PC-3 (cell line): Measurements from ENCODE around the gene FGD4. TPM values are rescaled to one million over a fixed set of nuclear protein-coding genes. Genes with fewer than 3 reads are reported as not detected.

Experiments used
- ATAC-seq: fragments of 200-7000 bp; cut with Tn5 transposase; 2 replicates; pipeline ENCODE4 v1.9.1; 2020; ENCODE audit warnings: mild to moderate bottlenecking, moderate library complexity
- BruUV-seq: library from RNA; stranded (reverse); fragments of 400-500 nt; replicated peaks from 2 replicates; lab custom pipeline; 2021; lab: Mats Ljungman, UMichigan
- CTCF ChIA-PET: fragments of 300-600 bp; sonication (Branson Sonifier 250); formaldehyde crosslinking; loops from one replicate; lab custom pipeline; 2022; ENCODE audit warnings: antibody characterized with exemption; lab: Charles Lee
- POLR2A ChIA-PET: fragments of 300-600 bp; sonication (Branson Sonifier 250); formaldehyde crosslinking; loops from one replicate; lab custom pipeline; 2022; ENCODE audit warnings: antibody characterized with exemption; ENCODE audit not compliant: unreplicated experiment; lab: Charles Lee
- DNase-seq: peaks from one replicate; pipeline ENCODE4 v3.0.0-alpha.2; 2015
- H2AFZ ChIP-seq: fragments of 300-600 bp; sonication (generic); 2 replicates; pipeline ENCODE4 v1.6.0; 2016; ENCODE audit warnings: antibody characterized with exemption, low read length
- H3F3A ChIP-seq: fragments of 300-600 bp; sonication (generic); one replicate; pipeline ENCODE4 v1.6.0; 2017; ENCODE audit warnings: antibody characterized with exemption, low read length, control low read depth, mild to moderate bottlenecking; ENCODE audit not compliant: unreplicated experiment
- H3K27ac ChIP-seq: fragments of 300-600 bp; sonication (generic); 2 replicates; pipeline ENCODE4 v1.5.1; 2016; ENCODE audit warnings: mild to moderate bottlenecking, low read length
- H3K27me3 ChIP-seq: fragments of 300-600 bp; sonication (generic); 2 replicates; pipeline ENCODE4 v1.6.1; 2016; ENCODE audit warnings: low read length, mixed read lengths
- H3K36me3 ChIP-seq: fragments of 300-600 bp; sonication (generic); 2 replicates; pipeline ENCODE4 v1.6.1; 2016; ENCODE audit warnings: low read depth, mixed run types, low read length, mixed read lengths
- H3K4me1 ChIP-seq: fragments of 300-600 bp; sonication (generic); 2 replicates; pipeline ENCODE4 v1.5.1; 2016; ENCODE audit warnings: low read length; ENCODE audit not compliant: insufficient read depth
- H3K4me2 ChIP-seq: fragments of 300-600 bp; sonication (generic); 2 replicates; pipeline ENCODE4 v1.6.0; 2016; ENCODE audit warnings: low read length
- H3K4me3 ChIP-seq: fragments of 300-600 bp; sonication (generic); 2 replicates; pipeline ENCODE4 v1.5.1; 2016; ENCODE audit warnings: mild to moderate bottlenecking, low read length, mixed read lengths
- H3K79me2 ChIP-seq: fragments of 300-600 bp; sonication (generic); 2 replicates; pipeline ENCODE4 v1.6.1; 2017; ENCODE audit warnings: low read length, mixed read lengths
- H3K9ac ChIP-seq: fragments of 300-600 bp; sonication (generic); 2 replicates; pipeline ENCODE4 v1.6.0; 2016; ENCODE audit warnings: mild to moderate bottlenecking, low read length
- H3K9me2 ChIP-seq: fragments of 300-600 bp; sonication (generic); replicated peaks from 2 replicates; pipeline ENCODE4 v1.6.1; 2016; ENCODE audit warnings: mixed run types, low read length, mixed read lengths
- H3K9me3 ChIP-seq: fragments of 300-600 bp; sonication (generic); 2 replicates; pipeline ENCODE4 v1.6.1; 2016; ENCODE audit warnings: low read length, mixed read lengths
- H4K20me1 ChIP-seq: fragments of 300-600 bp; sonication (generic); 2 replicates; pipeline ENCODE4 v1.6.1; 2016; ENCODE audit warnings: low read length, mixed read lengths
- EZH2 ChIP-seq: fragments of 300-600 bp; sonication (generic); IDR thresholded peaks from one replicate; pipeline ENCODE4 v1.6.1; 2017; ENCODE audit warnings: antibody characterized with exemption, mild to moderate bottlenecking, low read length; ENCODE audit not compliant: unreplicated experiment
- EZH2phosphoT487 ChIP-seq: fragments of 300-600 bp; sonication (generic); IDR thresholded peaks from 2 replicates; pipeline ENCODE4 v1.6.1; 2018; ENCODE audit warnings: mild to moderate bottlenecking, antibody characterized with exemption, low read length, borderline replicate concordance
- intact Hi-C: fragments of 100-400 bp; cut with micrococcal nuclease; formaldehyde crosslinking; loops from 2 replicates; pipeline ENCODE4 v1.9.0; 2023
- total RNA-seq: library from RNA; depleted of rRNA; stranded (reverse); fragments of >200 nt; gene quantifications from 2 replicates; pipeline ENCODE4 v1.2.3, GENCODE V29; 2014
- TF ChIP-seq, protein P1 (sequence below): fragments of 300-600 bp; sonication (generic); conservative IDR thresholded peaks from 2 replicates; pipeline ENCODE4 v1.5.1; 2017; ENCODE audit warnings: antibody characterized with exemption, low read depth, mild to moderate bottlenecking, low read length

FGD4 gene
- total RNA-seq, 1 experiment from 2014 or later = 3.9 TPM

DNA sequence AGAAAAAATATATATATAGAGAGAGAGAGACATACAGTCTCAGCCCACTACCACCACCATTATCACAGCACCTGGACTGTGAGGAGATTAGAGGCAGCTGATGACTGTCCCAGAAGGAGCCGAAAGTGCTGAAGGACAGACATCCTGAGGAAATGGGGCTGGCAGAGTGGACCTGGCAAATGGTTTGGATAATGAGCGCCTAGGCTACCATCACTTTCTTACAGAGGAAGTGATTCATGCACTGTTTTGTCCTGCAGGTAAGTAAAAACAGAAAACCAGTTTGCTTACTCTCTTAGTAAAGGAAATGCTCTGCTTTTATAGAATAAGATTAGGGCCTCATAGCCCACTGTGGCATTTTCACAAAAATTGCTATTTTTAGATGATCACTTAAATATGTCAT is 251.2 kb downstream of the FGD4 start:
- DNase-seq = peak; percentile 70
- Histone ChIP-seq H3K4me1 (peaks cover 11% of the 10 kb centered on the region), H3K79me2 (no peaks in the 10 kb centered on the region), H3K4me2 (peak overlapping the region; percentile 28; the same call in 1 of the 2 replicates), H3K9me2 (no peaks in the 10 kb centered on the region), H3K9ac (no peak overlapping the region), H2AFZ (no peak overlapping the region), H3K9me3 (no peaks in the 10 kb centered on the region), H3K36me3 (no peaks in the 10 kb centered on the region), H3K4me3 (no peak overlapping the region), H4K20me1 (no peaks in the 10 kb centered on the region), H3F3A (no peaks in the 10 kb centered on the region), H3K27me3 (no peaks in the 10 kb centered on the region), H3K27ac (no peak overlapping the region)
- intact Hi-C loops = loop anchor here (10.0 kb wide), 1 partner anchor 116 kb away; no protein-coding TSS in a partner anchor
- POLR2A ChIA-PET = no interaction called here
- CTCF ChIA-PET = no interaction called here
- TF ChIP-seq, protein P1, sequence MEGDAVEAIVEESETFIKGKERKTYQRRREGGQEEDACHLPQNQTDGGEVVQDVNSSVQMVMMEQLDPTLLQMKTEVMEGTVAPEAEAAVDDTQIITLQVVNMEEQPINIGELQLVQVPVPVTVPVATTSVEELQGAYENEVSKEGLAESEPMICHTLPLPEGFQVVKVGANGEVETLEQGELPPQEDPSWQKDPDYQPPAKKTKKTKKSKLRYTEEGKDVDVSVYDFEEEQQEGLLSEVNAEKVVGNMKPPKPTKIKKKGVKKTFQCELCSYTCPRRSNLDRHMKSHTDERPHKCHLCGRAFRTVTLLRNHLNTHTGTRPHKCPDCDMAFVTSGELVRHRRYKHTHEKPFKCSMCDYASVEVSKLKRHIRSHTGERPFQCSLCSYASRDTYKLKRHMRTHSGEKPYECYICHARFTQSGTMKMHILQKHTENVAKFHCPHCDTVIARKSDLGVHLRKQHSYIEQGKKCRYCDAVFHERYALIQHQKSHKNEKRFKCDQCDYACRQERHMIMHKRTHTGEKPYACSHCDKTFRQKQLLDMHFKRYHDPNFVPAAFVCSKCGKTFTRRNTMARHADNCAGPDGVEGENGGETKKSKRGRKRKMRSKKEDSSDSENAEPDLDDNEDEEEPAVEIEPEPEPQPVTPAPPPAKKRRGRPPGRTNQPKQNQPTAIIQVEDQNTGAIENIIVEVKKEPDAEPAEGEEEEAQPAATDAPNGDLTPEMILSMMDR = no peak
- BruUV-seq = no TSS peak
- ATAC-seq = peak; percentile 88

DNA sequence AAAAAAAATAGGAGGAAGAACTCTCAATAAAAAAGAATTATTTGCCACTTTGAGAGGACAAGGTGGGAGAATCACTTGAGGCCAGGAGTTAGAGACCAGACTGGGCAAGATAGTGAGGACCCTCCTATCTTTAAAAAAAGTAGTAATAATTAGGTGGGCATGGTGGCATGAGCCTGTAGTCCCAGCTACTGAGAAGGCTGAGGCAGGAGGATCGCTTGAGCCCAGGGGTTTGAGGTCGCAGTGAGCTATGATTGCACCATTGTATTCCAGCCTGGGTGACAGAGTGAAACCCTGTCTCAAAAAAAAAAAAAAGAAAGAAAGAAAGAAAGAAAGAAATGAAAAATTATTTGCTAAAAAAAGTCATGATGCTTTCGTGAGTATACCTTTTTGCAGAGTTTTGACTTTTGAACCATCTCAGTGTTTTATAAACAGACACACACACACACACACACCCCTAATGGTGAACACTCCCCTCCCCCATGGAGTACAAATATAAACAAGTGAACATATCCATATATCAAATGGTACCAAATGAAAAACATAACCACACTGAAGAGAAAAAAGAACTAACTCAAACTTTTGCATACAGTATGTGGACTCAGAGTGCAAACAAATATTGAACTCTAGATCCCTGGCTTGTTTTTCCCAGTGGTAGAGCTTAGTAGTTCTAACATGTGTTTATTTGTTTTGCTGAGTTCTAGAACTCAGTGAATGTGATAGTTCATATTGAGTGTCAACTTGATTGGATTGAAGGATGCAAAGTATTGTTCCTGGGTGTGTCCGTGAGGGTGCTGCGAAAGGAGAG is 252.0 kb downstream of the FGD4 start:
- no peak for TF ChIP-seq EZH2
- TF ChIP-seq, protein P1 = no peak
- TF ChIP-seq EZH2phosphoT487 = no peak
- Histone ChIP-seq H3F3A (no peaks in the 10 kb centered on the region), H3K9me2 (no peaks in the 10 kb centered on the region), H3K36me3 (no peaks in the 10 kb centered on the region), H3K4me3 (no peak overlapping the region), H3K4me2 (peak overlapping the region; percentile 28; the same call in 1 of the 2 replicates), H4K20me1 (no peaks in the 10 kb centered on the region), H3K27ac (no peak overlapping the region), H2AFZ (no peak overlapping the region), H3K79me2 (no peaks in the 10 kb centered on the region), H3K27me3 (no peaks in the 10 kb centered on the region), H3K9ac (no peak overlapping the region), H3K4me1 (peaks cover 11% of the 10 kb centered on the region), H3K9me3 (no peaks in the 10 kb centered on the region)
- ChIA-PET POLR2A (no interaction called here), CTCF (no interaction called here)
- BruUV-seq = no TSS peak
- DNase-seq = no peak
- no peak for ATAC-seq
- intact Hi-C loops = loop anchor here (10.0 kb wide), 1 partner anchor 117 kb away; no protein-coding TSS in a partner anchor

DNA sequence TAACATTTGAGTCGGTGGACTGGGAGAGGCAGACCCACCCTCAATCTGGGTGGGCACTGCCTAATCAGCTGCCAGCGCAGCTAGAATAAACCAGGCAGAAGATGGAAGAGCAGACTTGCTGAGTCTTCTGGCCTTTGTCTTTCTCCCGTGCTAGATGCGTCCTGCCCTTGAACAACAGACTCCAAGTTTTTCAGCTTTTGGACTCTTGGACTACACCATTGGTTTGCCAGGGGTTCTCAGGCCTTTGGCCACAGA is 252.5 kb downstream of the FGD4 start:
- intact Hi-C loops = loop anchor here (10.0 kb wide), 1 partner anchor 117 kb away; no protein-coding TSS in a partner anchor
- H3K4me3 ChIP-seq = no peak overlapping the region
- no peaks in the 10 kb centered on the region for H3K27me3 ChIP-seq
- no peak overlapping the region for H2AFZ ChIP-seq
- ChIA-PET POLR2A (no interaction called here), CTCF (no interaction called here)
- H3K4me2 ChIP-seq = no peak overlapping the region
- H3K9me2 ChIP-seq = no peaks in the 10 kb centered on the region
- ATAC-seq (no peak), DNase-seq (no peak)
- peaks cover 11% of the 10 kb centered on the region for H3K4me1 ChIP-seq
- H3K9ac ChIP-seq = no peak overlapping the region
- H3K9me3 ChIP-seq = no peaks in the 10 kb centered on the region
- H3F3A ChIP-seq = no peaks in the 10 kb centered on the region
- H3K79me2 ChIP-seq = no peaks in the 10 kb centered on the region
- no peak overlapping the region for H3K27ac ChIP-seq
- TF ChIP-seq EZH2phosphoT487 = no peak
- TF ChIP-seq, protein P1 = no peak
- TF ChIP-seq EZH2 = no peak
- no peaks in the 10 kb centered on the region for H3K36me3 ChIP-seq
- no peaks in the 10 kb centered on the region for H4K20me1 ChIP-seq
- BruUV-seq = no TSS peak
